H9 (cell line): ENCODE measurements around the gene MACC1. TPM values are rescaled to one million over a fixed set of nuclear protein-coding genes. Genes with fewer than 3 reads are reported as not detected.

Source experiments
- DNase-seq: peaks from one replicate; pipeline ENCODE4 v3.0.0-alpha.2; 2017
- H2AFZ ChIP-seq: one replicate; pipeline ENCODE4 v1.6.1; 2013; ENCODE audit warnings: mild to moderate bottlenecking, low read length, control low read depth, moderate library complexity
- H2AK5ac ChIP-seq: 2 replicates; pipeline ENCODE4 v1.6.1; 2013; ENCODE audit warnings: low read length, control low read depth, mixed read lengths; ENCODE audit not compliant: insufficient read length
- H2BK120ac ChIP-seq: one replicate; pipeline ENCODE4 v1.6.1; 2013; ENCODE audit warnings: low read depth, mild to moderate bottlenecking, low read length, control low read depth, inconsistent platforms; ENCODE audit not compliant: poor library complexity, severe bottlenecking
- H2BK12ac ChIP-seq: 2 replicates; pipeline ENCODE4 v1.6.1; 2013; ENCODE audit warnings: low read length, control low read depth, mixed read lengths, low read depth; ENCODE audit not compliant: insufficient read length
- H2BK15ac ChIP-seq: 2 replicates; pipeline ENCODE4 v1.6.1; 2013; ENCODE audit warnings: low read depth, low read length, control low read depth
- H2BK20ac ChIP-seq: one replicate; pipeline ENCODE4 v1.6.1; 2013; ENCODE audit warnings: low read depth, mild to moderate bottlenecking, low read length, control low read depth, inconsistent platforms; ENCODE audit not compliant: poor library complexity, severe bottlenecking
- H2BK5ac ChIP-seq: 2 replicates; pipeline ENCODE4 v1.6.1; 2013; ENCODE audit warnings: low read length, control low read depth, mixed read lengths; ENCODE audit not compliant: insufficient read length
- H3K14ac ChIP-seq: 2 replicates; pipeline ENCODE4 v1.6.1; 2013; ENCODE audit warnings: low read length, control low read depth; ENCODE audit not compliant: insufficient read depth
- H3K18ac ChIP-seq: 2 replicates; pipeline ENCODE4 v1.6.1; 2013; ENCODE audit warnings: low read depth, mild to moderate bottlenecking, mixed read lengths, low read length, control low read depth; ENCODE audit not compliant: insufficient read length
- H3K23ac ChIP-seq: 2 replicates; pipeline ENCODE4 v1.6.1; 2013; ENCODE audit warnings: low read length, control low read depth, mixed read lengths, low read depth; ENCODE audit not compliant: insufficient read length
- H3K23me2 ChIP-seq: 2 replicates; pipeline ENCODE4 v1.6.1; 2013; ENCODE audit warnings: low read depth, mild to moderate bottlenecking, mixed read lengths, low read length, control low read depth; ENCODE audit not compliant: insufficient read length, poor library complexity, severe bottlenecking
- H3K27ac ChIP-seq: 2 replicates; pipeline ENCODE4 v1.5.1; 2013; ENCODE audit warnings: low read length, control low read depth, mixed read lengths, low read depth; ENCODE audit not compliant: insufficient read length
- H3K27me3 ChIP-seq: 2 replicates; pipeline ENCODE4 v1.6.1; 2013; ENCODE audit warnings: low read length, control low read depth, inconsistent platforms; ENCODE audit not compliant: insufficient read depth
- H3K4ac ChIP-seq: 2 replicates; pipeline ENCODE4 v1.6.1; 2013; ENCODE audit warnings: low read depth, mild to moderate bottlenecking, control low read depth, inconsistent platforms, low read length, moderate library complexity
- H3K4me1 ChIP-seq: 2 replicates; pipeline ENCODE4 v1.6.1; 2013; ENCODE audit warnings: low read length, control low read depth, inconsistent platforms; ENCODE audit not compliant: insufficient read depth
- H3K4me2 ChIP-seq: 2 replicates; pipeline ENCODE4 v1.6.1; 2013; ENCODE audit warnings: low read length, control low read depth, mixed read lengths; ENCODE audit not compliant: insufficient read length, insufficient read depth
- H3K56ac ChIP-seq: 2 replicates; pipeline ENCODE4 v1.6.1; 2013; ENCODE audit warnings: low read depth, mild to moderate bottlenecking, mixed read lengths, low read length, control low read depth; ENCODE audit not compliant: insufficient read length
- H3K79me1 ChIP-seq: 2 replicates; pipeline ENCODE4 v1.6.1; 2013; ENCODE audit warnings: low read depth, mild to moderate bottlenecking, moderate library complexity, low read length, control low read depth, inconsistent platforms; ENCODE audit not compliant: insufficient read depth, poor library complexity, severe bottlenecking
- H3K79me2 ChIP-seq: 2 replicates; pipeline ENCODE4 v1.6.1; 2013; ENCODE audit warnings: low read length, control low read depth, inconsistent platforms; ENCODE audit not compliant: insufficient read depth
- H3K9ac ChIP-seq: 2 replicates; pipeline ENCODE4 v1.6.1; 2013; ENCODE audit warnings: low read length, control low read depth, mixed read lengths; ENCODE audit not compliant: insufficient read length; ENCODE audit errors: extremely low read depth
- H3K9me3 ChIP-seq: one replicate; pipeline ENCODE4 v1.6.1; 2013; ENCODE audit warnings: low read depth, low read length, inconsistent platforms; ENCODE audit not compliant: control insufficient read depth
- H3T11ph ChIP-seq: one replicate; pipeline ENCODE4 v1.6.1; 2013; ENCODE audit warnings: mild to moderate bottlenecking, low read length, control low read depth, inconsistent platforms
- H4K20me1 ChIP-seq: one replicate; pipeline ENCODE4 v1.6.1; 2013; ENCODE audit not compliant: control insufficient read depth, insufficient read length, insufficient read depth
- H4K5ac ChIP-seq: 2 replicates; pipeline ENCODE4 v1.6.1; 2013; ENCODE audit warnings: low read depth, mild to moderate bottlenecking, mixed read lengths, low read length, control low read depth; ENCODE audit not compliant: insufficient read length
- H4K8ac ChIP-seq: replicated peaks from 2 replicates; pipeline ENCODE4 v1.6.1; 2013; ENCODE audit warnings: low read length, control low read depth, mixed read lengths, low read depth; ENCODE audit not compliant: insufficient read length
- H4K91ac ChIP-seq: 2 replicates; pipeline ENCODE4 v1.6.1; 2013; ENCODE audit warnings: low read depth, mild to moderate bottlenecking, moderate library complexity, mixed read lengths, low read length, control low read depth; ENCODE audit not compliant: insufficient read length
- H3K27ac Mint-ChIP-seq, 3 experiments: 2 replicates in 2 of 3; 3 replicates in 1 of 3; pipeline ENCODE4 v1.8.0; 2020 to 2021; ENCODE audit warnings: mixed read lengths in 3 of 3, mild to moderate bottlenecking in 1 of 3, moderate library complexity in 1 of 3
- H3K27me3 Mint-ChIP-seq: 2 replicates; pipeline ENCODE4 v1.8.0; 2021; ENCODE audit warnings: low read depth, mild to moderate bottlenecking, moderate library complexity, mixed read lengths
- H3K36me3 Mint-ChIP-seq, 3 experiments: 2 replicates in 2 of 3; 3 replicates in 1 of 3; pipeline ENCODE4 v1.8.0; 2020 to 2021; ENCODE audit warnings: low read depth in 3 of 3, mixed read lengths in 3 of 3; ENCODE audit not compliant: insufficient read depth in 1 of 3
- H3K4me1 Mint-ChIP-seq, 2 experiments: 2 replicates each; pipeline ENCODE4 v1.8.0; 2020; ENCODE audit warnings: mixed read lengths in 2 of 2
- H3K4me3 Mint-ChIP-seq, 2 experiments: 2 replicates in 1 of 2; 3 replicates in 1 of 2; pipeline ENCODE4 v1.8.0; 2020 to 2021; ENCODE audit warnings: mild to moderate bottlenecking in 2 of 2, mixed read lengths in 2 of 2, moderate library complexity in 1 of 2
- H3K9me3 Mint-ChIP-seq, 2 experiments: 2 replicates in 1 of 2; 3 replicates in 1 of 2; pipeline ENCODE4 v1.8.0; 2020; ENCODE audit warnings: mild to moderate bottlenecking in 2 of 2, mixed read lengths in 2 of 2, moderate library complexity in 1 of 2
- CTCF ChIP-seq: fragments of 200-600 bp; sonication (generic); conservative IDR thresholded peaks from 3 replicates; pipeline ENCODE4 v1.8.0; 2021; ENCODE audit warnings: antibody characterized with exemption, mild to moderate bottlenecking
- total RNA-seq: library from RNA; stranded (reverse); gene quantifications from 2 replicates; pipeline ENCODE4 v1.2.1, GENCODE V29; 2021

MACC1 gene
- total RNA-seq, 1 experiment from 2014 or later, result 11.0 TPM

GRCh38 chr7:20257212-20257611 is 40.0 kb upstream of the MACC1 start:
- no peak overlapping the region for H3K27ac ChIP-seq
- no peak overlapping the region for H3K4ac ChIP-seq
- no peak for TF ChIP-seq CTCF
- Mint-ChIP-seq H3K4me3 (no peak overlapping the region), H3K27me3 (no peaks in the 10 kb centered on the region), H3K36me3 (no peaks in the 10 kb centered on the region), H3K9me3 (no peaks in the 10 kb centered on the region), H3K4me1 (no peaks in the 10 kb centered on the region), H3K27ac (no peak overlapping the region)
- H3K18ac ChIP-seq, result no peak overlapping the region
- H3K79me2 ChIP-seq, result no peaks in the 10 kb centered on the region
- H2BK20ac ChIP-seq, result no peak overlapping the region
- no peak overlapping the region for H2BK5ac ChIP-seq
- H2BK12ac ChIP-seq, result no peak overlapping the region
- no peak overlapping the region for H3T11ph ChIP-seq
- H3K9ac ChIP-seq, result no peak overlapping the region
- H2AFZ ChIP-seq, result no peak overlapping the region
- no peak overlapping the region for H3K23ac ChIP-seq
- DNase-seq, result no peak
- no peaks in the 10 kb centered on the region for H3K4me1 ChIP-seq
- no peak overlapping the region for H2BK15ac ChIP-seq
- no peak overlapping the region for H3K4me2 ChIP-seq
- H3K27me3 ChIP-seq, result no peaks in the 10 kb centered on the region
- H4K8ac ChIP-seq, result no peak overlapping the region
- H2AK5ac ChIP-seq, result no peak overlapping the region
- no peaks in the 10 kb centered on the region for H3K9me3 ChIP-seq
- H4K20me1 ChIP-seq, result no peaks in the 10 kb centered on the region
- no peak overlapping the region for H3K14ac ChIP-seq
- no peak overlapping the region for H3K56ac ChIP-seq
- no peak overlapping the region for H2BK120ac ChIP-seq
- no peaks in the 10 kb centered on the region for H3K79me1 ChIP-seq
- no peak overlapping the region for H4K91ac ChIP-seq
- H3K23me2 ChIP-seq, result no peaks in the 10 kb centered on the region
- no peak overlapping the region for H4K5ac ChIP-seq
